GM19452 (cell line): Measurements from ENCODE around the gene RAB34.
"Not testable (repeated sequence)": the region's sequence is repeated elsewhere in the genome, so short reads cannot be mapped to it uniquely, and the experiment has no call there.

Source experiments
- ATAC-seq: cut with Tn5 transposase; IDR thresholded peaks from one replicate; pipeline ENCODE4 v1.9.1; 2021; ENCODE audit not compliant: unreplicated experiment

Gene RAB34

DNA sequence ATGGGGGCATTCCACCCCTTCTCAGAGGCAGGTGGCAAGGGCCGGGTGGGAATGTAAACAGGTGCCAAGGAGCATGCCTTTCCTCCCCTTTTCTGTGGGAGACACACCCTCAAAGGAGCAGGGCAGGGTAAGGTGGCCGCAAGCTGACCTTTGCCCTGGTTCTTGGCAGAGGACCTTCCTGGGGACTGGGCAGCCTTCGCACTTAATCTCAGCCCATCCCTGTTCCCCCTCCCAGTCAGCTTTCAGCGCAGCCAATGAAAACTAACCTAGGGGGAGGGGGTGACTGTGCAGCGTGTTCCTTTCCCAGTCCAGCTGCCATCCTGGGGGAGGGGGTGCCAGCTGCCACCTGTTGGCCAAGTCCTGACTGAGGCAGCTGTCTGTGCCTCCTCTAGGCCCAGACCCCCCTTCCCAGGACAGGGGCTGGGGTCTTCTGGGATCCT, 29.0 kb upstream of the RAB34 start:
- no peak for ATAC-seq

DNA sequence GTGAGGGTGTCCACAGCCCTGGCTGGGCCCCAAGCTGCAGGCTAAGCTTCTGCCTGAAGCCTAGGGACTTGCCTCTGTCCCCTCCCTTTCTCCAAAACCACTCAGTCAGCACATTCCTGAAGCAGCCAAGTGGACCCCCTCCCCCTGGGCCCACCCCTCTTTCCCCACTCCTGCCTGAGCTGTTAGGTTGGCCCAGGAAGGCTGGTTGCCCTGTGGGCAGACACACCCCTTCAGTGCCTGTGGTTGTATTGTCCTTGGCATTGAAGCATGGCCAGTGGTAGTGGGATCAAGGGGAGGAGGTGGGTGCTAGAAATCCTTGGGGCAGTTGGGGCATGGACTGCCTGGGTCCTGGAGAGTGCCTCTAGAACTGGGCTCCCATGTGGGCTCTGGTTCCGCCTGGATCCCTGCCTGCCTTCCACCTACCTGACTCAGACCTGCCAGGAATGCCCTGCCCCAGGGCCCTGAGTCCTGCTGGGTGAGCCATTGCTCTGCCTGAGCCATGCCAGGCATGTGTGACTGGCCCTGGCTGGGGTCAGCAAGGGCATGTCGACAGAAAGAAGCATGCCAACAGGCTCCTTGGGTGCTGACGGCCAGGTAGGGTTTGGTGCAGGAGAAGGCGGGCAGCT, 28.2 kb upstream of the RAB34 start:
- no peak for ATAC-seq

DNA sequence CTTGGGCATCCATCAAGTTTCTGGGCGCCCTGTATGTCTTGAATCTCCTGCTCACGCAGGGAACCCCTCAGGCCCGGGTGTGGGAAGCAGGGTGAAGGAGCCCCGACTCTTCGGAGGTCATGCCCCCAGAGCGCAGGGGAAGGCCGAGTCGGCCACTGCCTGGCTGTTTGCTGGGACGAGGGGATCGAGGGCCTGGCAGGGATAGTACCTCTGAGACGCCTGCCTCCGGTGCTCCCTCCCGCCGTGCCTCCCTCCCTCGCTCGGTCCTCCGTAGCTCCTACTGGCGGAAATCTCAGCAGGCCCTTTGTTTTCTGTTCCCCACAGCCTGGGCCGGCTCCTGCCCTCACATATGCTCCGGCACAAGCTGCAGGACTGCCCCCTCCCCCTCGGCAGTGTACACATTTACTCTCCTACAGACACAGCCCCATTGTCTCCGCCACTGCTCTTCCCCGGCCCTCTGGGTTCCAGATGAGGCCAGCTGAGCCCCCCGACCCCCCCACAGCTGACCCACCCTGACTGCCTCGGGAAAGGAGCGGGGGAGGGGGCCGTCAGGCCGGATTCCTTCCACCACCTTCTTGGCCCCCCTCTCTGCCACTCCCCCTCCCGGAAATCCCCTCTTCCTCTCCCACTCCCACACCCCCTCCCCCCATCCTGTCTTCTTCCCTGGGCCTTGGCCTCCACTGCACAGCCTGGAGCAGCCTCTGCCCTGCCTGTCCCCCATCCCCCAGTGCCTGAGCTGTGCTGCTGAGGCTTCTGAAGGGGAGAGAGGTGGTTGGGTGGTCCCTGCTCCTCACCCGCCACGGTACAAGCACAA, 27.5 kb upstream of the RAB34 start:
- ATAC-seq, result no peak

DNA sequence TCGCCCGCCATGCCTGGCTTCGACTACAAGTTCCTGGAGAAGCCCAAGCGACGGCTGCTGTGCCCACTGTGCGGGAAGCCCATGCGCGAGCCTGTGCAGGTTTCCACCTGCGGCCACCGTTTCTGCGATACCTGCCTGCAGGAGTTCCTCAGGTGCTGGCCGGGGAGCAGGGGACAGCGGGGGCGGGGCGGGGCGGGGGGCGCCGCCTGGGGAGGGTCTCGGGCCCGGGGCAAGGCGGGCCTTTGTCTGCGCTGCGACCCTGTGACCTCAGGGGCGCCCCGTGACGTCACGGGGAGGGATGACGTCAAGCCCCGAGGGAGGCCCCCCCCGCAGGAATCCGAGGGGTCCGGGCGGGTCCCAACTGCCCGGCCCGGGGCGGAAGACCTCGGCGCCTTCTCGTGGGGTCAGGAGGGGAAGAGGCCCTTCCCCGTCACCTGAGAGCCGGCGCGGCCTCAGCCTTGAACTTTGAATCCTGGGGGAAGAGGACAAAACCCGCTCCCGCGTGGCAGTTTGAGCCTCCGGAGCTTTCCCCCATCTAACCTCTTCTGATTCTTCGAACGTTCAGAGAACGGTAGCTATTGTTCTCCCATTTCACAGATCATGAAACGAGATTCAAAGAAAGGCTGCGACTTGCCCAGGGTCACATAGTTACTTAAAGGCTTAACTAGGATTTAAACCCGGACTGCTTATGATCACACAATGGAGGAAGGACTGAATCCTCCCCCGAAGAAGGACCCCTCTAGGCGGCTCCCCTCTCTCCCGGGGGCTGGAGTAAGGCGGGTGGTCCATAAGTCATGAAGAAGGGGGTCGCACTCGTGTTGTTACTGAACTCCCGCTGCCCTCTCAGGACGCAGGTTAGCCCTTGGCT, 26.7 kb upstream of the RAB34 start:
- ATAC-seq, result peak; percentile 33

DNA sequence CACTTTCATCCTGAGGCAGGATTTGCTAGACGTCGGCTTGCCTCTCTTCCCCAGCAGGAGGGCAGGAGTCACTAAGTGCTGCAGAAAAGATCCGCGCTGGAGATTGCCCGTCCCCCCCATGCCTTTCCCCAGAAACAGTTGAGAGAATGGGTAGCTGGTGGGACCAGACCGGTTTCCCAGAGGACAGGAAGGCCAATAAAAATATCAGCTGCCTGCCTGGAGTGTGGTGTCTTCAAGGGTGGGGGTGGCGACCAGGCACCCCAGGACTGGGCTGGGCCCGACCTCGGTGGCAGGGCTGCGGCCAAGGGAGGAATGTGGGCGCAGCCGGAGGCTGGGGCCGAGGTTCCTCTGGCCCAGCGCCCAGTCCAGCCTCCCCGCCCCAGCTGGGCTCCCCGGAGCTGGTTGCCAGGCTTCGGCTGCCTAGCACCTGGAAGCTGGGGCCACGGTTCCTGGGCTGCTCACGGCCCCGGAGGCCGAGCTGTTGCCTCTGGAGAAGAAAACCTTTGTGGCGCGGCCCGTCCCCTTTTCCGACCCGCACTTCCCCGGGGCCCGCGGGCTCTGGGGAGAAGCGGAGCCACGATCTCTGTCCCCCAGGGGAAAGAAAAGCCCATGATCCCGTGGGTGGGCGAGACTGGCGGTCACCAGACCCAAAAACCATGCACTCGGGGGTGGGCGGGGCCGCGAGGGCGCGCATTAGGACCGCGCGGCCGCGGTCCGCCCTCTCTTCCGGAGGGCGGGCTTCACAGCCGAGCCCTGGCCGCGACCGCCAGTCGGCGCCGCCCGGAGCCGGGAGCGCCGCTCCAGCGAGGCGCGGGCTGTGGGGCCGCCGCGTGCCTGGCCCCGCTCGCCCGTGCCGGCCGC, 25.8 kb upstream of the RAB34 start, which contains the start of gene TRAF4:
Gene TRAF4, plus strand, starts transcription at position 769 of the 861 bp plus-strand sequence. CDS start 102 bp downstream, outside the sequence.
- ATAC-seq, result peak; percentile 63

DNA sequence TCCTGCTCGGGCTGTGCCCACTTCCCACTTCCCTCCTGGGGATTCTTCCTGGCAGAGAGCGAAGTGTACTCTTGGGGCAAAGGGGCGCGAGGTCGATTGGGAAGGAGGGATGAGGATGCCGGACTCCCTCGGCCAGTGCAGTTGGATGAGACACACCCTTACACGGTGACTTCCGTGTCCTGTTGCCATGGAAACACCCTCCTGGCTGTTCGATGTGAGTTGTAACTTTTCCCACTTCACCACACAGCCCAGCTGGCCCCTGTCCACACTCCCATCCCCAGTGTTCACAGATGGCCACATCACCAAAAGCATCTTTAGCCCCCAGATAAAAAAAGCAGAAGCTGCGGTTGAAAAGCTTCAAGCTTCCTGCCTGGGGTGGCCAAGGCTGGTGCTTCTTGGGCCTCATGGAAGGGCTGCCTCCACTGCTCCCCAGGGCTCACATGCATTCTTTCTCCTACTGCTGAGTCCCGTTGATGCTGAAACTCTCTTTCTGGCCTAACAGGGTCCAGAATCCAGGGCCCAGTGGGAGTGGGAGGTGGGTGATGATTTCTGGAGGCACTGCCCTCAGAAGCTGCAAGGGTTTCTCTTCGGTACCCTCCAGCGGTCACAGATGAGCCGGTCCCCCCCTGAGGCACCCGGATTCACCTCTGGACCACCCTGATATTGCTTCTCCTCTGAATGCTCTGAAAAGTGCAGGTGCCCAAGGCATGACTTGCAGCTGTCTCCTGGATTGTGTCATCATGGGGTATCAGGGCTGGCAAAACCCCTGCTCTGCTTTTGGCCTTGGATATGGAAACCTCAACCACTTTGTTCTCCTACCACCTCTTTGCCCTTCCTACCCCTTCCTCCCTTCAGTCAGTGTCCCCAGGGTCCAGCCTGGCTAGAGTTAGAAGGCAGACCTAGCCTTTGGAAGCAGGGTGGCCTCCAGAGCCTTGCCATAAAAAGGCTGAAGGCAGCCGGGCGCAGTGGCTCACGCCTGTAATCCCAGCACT, 24.0 kb upstream of the RAB34 start:
- ATAC-seq, result no peak

DNA sequence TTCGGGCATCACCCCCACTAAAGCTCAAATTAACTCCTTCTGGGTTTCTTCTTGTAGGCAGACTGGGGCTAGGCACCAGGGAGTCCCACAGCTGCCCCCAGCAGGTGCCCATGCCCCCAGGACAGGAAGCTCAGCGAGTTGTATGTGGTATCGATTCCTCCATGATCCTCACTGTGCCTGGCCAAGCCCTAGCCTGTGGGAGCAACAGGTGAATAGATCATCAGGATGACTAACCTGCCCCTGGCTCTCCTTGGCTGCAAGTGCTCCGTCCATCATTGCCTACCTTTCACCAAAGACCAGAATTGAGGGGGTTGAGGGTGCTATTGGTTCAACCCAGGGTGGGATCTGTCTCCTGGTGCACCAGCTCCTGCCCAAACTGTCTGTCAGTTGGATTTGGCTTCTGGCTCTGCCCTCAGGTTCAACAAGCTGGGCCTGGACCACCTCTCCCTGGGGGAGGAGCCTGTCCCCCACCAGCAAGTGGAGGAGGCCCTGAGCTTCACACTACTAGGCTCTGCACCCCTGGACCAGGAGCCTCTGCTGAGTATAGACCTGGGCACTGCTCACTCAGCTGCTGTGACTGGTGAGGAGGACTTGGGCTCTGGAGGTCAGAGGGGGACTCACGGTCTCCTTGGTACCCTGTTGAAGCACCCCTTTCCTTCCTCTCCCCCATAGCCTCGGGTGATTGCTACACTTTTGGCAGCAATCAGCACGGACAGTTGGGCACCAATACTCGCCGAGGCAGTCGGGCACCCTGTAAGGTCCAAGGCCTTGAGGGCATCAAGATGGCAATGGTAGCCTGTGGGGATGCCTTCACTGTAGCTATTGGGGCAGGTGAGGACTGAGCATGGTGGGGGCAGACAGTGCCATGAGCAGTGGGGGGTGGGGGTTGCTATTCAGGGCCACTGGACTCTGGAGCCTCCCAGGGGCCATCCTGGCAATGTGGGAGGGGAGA, 23.0 kb upstream of the RAB34 start:
- ATAC-seq, result no peak

DNA sequence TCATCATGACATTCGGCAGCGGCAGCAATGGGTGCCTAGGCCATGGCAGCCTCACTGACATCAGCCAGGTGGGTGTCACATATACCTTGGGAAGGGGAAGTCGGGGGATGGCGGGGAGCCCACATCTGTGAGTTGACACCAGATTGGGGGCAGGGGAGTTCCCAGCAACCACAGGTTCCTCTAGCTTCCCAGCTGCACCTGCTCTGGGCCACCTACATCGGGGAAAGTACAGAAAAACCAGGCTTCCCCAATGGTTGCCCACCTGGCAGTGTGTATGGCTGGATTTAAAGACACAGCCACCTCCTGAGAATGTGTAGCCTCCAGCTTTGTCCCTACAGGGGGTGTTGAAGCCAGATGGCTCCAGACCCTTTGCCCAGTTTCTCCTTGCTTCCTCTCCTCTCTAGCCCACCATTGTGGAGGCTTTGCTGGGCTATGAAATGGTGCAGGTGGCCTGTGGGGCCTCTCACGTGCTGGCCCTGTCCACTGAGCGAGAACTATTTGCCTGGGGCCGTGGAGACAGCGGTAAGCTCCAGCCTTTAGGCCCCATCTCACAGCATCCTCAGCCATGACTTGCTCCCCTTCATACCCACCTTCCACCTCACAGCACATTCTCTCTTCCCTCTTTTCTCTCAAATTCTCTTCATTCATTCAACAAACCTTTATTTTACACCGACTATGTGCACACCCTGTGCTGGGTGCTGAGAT, 21.2 kb upstream of the RAB34 start:
- no peak for ATAC-seq

DNA sequence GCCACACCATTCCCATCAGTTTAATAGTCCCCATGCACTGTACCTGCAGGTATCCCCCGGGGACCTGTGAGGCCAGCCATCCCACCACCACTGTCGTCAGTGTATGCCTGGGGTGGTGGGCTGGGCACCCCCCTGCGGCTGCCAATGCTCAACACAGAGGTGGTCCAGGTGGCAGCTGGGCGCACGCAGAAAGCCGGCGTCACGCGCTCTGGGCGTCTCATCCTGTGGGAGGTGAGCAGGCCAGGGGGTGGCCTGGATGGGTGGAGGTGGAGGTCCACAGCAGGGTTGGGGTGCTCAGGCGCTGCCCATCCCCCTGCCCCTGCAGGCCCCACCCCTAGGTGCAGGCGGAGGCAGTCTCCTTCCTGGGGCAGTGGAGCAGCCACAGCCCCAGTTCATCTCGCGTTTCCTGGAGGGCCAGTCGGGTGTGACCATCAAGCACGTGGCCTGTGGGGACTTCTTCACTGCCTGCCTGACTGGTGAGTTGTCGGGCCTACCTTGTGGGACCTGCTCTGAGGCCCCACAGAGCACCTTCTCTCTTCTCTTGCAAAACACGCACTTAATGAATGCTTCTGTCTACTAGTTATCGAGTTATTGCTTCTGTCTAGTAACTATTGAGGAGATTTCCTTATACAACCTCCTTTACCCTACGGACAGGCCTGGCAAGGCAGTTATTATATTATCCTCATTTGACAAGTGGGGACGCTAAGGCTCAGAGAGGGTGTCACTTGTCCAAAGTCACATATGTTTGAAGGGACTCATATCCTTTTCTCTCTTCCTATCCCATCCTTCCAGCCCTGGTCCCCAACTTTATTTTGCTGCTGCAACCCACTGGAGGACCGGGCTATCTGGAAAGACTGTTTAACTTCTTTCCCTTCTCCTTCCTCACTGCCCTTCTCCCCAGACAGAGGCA, 20.4 kb upstream of the RAB34 start:
- peak; percentile 47 for ATAC-seq

DNA sequence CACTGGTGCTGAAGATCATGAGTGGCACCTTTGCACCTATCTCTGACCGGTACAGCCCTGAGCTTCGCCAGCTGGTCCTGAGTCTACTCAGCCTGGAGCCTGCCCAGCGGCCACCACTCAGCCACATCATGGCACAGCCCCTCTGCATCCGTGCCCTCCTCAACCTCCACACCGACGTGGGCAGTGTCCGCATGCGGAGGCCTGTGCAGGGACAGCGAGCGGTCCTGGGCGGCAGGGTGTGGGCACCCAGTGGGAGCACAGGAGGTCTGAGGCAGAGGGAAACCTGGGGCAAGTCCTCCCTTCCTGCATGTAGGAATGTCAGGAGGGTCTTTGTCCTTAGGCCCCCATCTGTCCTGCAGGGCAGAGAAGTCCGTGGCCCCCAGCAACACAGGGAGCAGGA, 19.6 kb upstream of the RAB34 start:
- ATAC-seq, result no peak

DNA sequence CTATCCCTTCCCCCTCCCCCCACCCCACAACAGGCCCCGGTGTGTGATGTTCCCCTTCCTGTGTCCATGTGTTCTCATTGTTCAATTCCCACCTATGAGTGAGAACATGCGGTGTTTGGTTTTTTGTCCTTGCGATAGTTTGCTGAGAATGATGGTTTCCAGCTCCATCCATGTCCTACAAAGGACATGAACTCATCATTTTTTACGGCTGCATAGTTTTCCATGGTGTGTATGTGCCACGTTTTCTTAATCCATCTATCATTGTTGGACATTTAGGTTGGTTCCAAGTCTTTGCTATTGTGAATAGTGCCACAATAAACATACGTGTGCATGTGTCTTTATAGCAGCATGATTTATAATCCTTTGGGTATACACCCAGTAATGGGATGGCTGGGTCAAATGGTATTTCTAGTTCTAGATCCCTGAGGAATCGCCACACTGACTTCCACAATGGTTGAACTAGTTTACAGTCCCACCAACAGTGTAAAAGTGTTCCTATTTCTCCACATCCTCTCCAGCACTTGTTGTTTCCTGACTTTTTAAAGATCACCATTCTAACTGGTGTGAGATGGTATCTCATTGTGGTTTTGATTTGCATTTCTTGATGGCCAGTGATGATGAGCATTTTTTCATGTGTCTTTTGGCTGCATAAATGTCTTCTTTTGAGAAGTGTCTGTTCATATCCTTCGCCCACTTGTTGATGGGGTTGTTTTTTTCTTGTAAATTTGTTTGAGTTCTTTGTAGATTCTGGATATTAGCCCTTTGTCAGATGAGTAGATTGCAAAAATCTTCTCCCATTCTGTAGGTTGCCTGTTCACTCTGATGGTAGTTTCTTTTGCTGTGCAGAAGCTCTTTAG, 18.5 kb upstream of the RAB34 start:
- ATAC-seq, result not testable (repeated sequence)

DNA sequence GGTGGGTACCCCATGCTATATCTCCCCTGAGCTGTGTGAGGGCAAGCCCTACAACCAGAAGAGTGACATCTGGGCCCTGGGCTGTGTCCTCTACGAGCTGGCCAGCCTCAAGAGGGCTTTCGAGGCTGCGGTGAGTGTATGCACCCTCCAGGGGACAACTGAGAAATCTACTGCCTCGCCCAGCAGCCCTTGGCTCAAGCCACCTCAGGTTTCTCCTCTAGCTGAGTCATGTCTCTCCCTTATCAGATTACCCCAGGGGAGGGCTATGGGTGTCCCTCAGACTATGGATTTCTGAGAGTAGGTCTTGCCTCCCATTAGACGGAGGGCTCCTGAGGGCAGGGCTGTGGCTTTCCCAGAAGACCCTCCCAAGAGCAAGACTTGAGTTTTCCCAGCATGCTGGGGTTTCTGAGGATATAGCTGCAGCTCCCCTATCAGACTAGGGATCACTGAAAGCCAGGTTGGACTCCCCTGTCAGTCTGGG, 17.6 kb upstream of the RAB34 start:
- ATAC-seq, result no peak

DNA sequence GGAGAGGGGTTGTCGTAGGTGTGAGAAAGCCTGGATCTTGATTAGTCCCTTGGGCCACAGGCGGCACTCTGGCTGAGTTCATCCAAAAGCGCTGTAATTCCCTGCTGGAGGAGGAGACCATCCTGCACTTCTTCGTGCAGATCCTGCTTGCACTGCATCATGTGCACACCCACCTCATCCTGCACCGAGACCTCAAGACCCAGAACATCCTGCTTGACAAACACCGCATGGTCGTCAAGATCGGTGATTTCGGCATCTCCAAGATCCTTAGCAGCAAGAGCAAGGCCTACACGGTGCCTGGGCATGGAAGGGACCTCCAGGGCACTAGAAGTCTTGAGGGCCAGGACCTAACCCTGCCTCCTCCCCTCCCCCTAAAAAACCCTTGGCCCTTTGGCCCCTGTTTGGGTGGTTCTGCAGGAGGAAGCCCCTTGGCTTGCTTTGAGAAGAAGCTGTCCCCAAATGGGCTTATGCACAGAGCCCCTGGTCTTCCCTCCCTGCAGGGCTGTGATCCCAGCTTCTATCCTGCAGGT, 17.1 kb upstream of the RAB34 start:
- ATAC-seq, result no peak

DNA sequence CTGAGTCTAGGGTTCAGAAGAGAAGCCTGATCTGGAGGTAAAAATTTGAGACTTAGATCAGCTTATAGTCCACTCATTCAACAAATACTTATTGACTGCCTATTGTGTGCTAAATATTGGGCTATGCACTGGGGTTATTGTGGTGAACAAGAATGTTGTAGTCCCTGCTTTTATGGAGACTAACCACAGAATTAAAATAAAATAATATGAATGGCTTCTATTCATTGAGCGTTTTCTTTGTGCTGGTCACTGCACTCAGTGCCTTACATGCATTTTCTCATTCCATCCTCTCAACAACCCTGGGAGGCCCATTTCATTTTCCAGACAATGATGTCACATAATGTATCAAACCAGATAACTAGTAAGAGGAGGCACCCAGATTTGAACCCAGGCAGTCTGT, 15.7 kb upstream of the RAB34 start:
- no peak for ATAC-seq

DNA sequence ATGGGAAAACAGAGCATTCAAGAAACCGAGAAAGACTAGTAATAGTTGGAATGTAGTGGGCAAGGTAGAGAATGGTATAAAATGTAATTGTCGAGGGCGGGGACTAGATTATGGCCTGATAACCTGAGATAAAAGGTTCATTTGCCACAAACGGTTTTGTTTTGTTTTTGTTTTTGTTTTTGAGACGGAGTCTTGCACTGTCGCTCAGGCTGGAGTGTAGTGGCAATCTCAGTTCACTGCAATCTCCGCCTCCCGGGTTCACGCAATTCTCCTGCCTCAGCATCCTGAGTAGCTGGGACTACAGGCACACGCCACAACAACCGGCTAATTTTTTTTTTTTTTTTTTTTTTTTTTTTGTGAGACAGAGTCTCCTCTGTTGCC, 12.3 kb upstream of the RAB34 start:
- ATAC-seq, result no peak
